Stomach (tissue), 4 donors: ENCODE measurements around the gene SOS1.

Experiments
- EP300 ChIP-seq: sonication (generic); formaldehyde crosslinking; IDR thresholded peaks from one replicate; pipeline ENCODE4 v1.6.1; 2017; ENCODE audit warnings: antibody characterized with exemption
- POLR2A ChIP-seq, 4 donors: fragments of 450-650 bp; IDR thresholded peaks; one replicate each; pipeline ENCODE4 v1.6.1; 2016; ENCODE audit warnings: antibody characterized with exemption in 4 of 4, control low read depth in 2 of 4, mild to moderate bottlenecking in 1 of 4, moderate library complexity in 1 of 4
- POLR2AphosphoS5 ChIP-seq, 3 donors: sonication (generic); formaldehyde crosslinking; IDR thresholded peaks; one replicate each; pipeline ENCODE4 v1.6.1; 2016; ENCODE audit warnings: antibody characterized with exemption in 3 of 3
- TF ChIP-seq, protein P1 (sequence below), 7 experiments: fragments of 450-650 bp in 4 of 7; fragments of 200-600 bp in 3 of 7; sonication (generic) in 3 of 7; IDR thresholded peaks; one replicate each; pipeline ENCODE4 v1.5.1; 2016 to 2019; ENCODE audit warnings: antibody characterized with exemption in 7 of 7, control low read depth in 2 of 7, mild to moderate bottlenecking in 1 of 7

- TF ChIP-seq POLR2A (IDR thresholded peaks at IDR 0.05) (no peak), EP300 (no peak), POLR2AphosphoS5 (IDR thresholded peaks at IDR 0.05) (no peak)
- TF ChIP-seq, protein P1, sequence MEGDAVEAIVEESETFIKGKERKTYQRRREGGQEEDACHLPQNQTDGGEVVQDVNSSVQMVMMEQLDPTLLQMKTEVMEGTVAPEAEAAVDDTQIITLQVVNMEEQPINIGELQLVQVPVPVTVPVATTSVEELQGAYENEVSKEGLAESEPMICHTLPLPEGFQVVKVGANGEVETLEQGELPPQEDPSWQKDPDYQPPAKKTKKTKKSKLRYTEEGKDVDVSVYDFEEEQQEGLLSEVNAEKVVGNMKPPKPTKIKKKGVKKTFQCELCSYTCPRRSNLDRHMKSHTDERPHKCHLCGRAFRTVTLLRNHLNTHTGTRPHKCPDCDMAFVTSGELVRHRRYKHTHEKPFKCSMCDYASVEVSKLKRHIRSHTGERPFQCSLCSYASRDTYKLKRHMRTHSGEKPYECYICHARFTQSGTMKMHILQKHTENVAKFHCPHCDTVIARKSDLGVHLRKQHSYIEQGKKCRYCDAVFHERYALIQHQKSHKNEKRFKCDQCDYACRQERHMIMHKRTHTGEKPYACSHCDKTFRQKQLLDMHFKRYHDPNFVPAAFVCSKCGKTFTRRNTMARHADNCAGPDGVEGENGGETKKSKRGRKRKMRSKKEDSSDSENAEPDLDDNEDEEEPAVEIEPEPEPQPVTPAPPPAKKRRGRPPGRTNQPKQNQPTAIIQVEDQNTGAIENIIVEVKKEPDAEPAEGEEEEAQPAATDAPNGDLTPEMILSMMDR (IDR thresholded peaks at IDR 0.05) = no peak
These were observed 29.8 kb downstream of the SOS1 start for GRCh38 chr2:39091063-39091462.
